H7 (cell line): ENCODE results near the gene ALKBH6. TPM values are rescaled to one million over a fixed set of nuclear protein-coding genes. Genes with fewer than 3 reads are reported as not detected.
"Not testable (repeated sequence)": the region's sequence is repeated elsewhere in the genome, so short reads cannot be mapped to it uniquely, and the experiment has no call there.

Experiments used
- DNase-seq: peaks from one replicate; pipeline ENCODE4 v3.0.0; 2012
- H3K27me3 ChIP-seq: 2 replicates; pipeline ENCODE4 v1.6.0; 2011; ENCODE audit warnings: mild to moderate bottlenecking, low read length; ENCODE audit not compliant: control insufficient read depth, insufficient read depth
- H3K36me3 ChIP-seq: replicated peaks from 2 replicates; pipeline ENCODE4 v1.5.1; 2011; ENCODE audit warnings: low read length; ENCODE audit not compliant: control insufficient read depth, insufficient read depth
- H3K4me3 ChIP-seq: 2 replicates; pipeline ENCODE4 v1.5.1; 2011; ENCODE audit warnings: low read depth, mild to moderate bottlenecking, control low read depth, low read length, moderate library complexity; ENCODE audit not compliant: insufficient read depth
- total RNA-seq: library from RNA; depleted of rRNA; stranded (reverse); fragments of >200 nt; shearing (Covaris generic); gene quantifications from 2 replicates; pipeline ENCODE4 v1.2.3, GENCODE V29; 2014

The ALKBH6 gene
- total RNA-seq, 1 experiment from 2014 or later: 21.9 TPM

- no peaks in the 10 kb centered on the region for H3K27me3 ChIP-seq
- no peak overlapping the region for H3K4me3 ChIP-seq
- no peak for DNase-seq
- no peaks in the 10 kb centered on the region; the same call in 1 of the 2 replicates for H3K36me3 ChIP-seq
These were observed 29.9 kb upstream of the ALKBH6 start for GRCh38 chr19:36043952-36044351.

- no peak overlapping the region for H3K4me3 ChIP-seq
- DNase-seq: peak; percentile 50
- no peaks in the 10 kb centered on the region for H3K27me3 ChIP-seq
- H3K36me3 ChIP-seq: no peaks in the 10 kb centered on the region; the same call in 1 of the 2 replicates
These were observed 27.8 kb upstream of the ALKBH6 start for GRCh38 chr19:36041831-36042230.

- H3K36me3 ChIP-seq, DNase-seq, H3K4me3 ChIP-seq, H3K27me3 ChIP-seq: not testable (repeated sequence)
These were observed 27.1 kb upstream of the ALKBH6 start for GRCh38 chr19:36041092-36041491.

GRCh38 chr19:36040495-36040894 is 26.5 kb upstream of the ALKBH6 start:
- H3K27me3 ChIP-seq: no peaks in the 10 kb centered on the region
- no peaks in the 10 kb centered on the region; the same call in 1 of the 2 replicates for H3K36me3 ChIP-seq
- no peak overlapping the region for H3K4me3 ChIP-seq
- peak; percentile 18 for DNase-seq

GRCh38 chr19:36032251-36033104 is 18.5 kb upstream of the ALKBH6 start, which contains the start of gene CLIP3:
Gene CLIP3 (minus strand): TSS chr19:36032873. CDS start chr19:36032357, 516 bp downstream.
- Histone ChIP-seq H3K27me3 (peaks cover 2% of the 10 kb centered on the region), H3K36me3 (no peaks in the 10 kb centered on the region), H3K4me3 (peak within 1 kb of the TSS; percentile 54)
- DNase-seq: peak; percentile 100

- peak; percentile 38 for DNase-seq
- Histone ChIP-seq H3K36me3 (no peaks in the 10 kb centered on the region; the same call in 1 of the 2 replicates), H3K4me3 (no peak overlapping the region), H3K27me3 (peaks cover 2% of the 10 kb centered on the region)
These were observed 17.3 kb upstream of the ALKBH6 start for GRCh38 chr19:36031308-36031707.

GRCh38 chr19:36030264-36031148 is 16.5 kb upstream of the ALKBH6 start:
- Histone ChIP-seq H3K4me3 (no peak overlapping the region), H3K27me3 (peaks cover 2% of the 10 kb centered on the region), H3K36me3 (no peaks in the 10 kb centered on the region; the same call in 1 of the 2 replicates)
- DNase-seq: peak; percentile 60

GRCh38 chr19:36028313-36029041 is 14.5 kb upstream of the ALKBH6 start:
- H3K4me3 ChIP-seq: no peak overlapping the region
- DNase-seq: peak; percentile 16
- H3K27me3 ChIP-seq: peaks cover 1% of the 10 kb centered on the region
- H3K36me3 ChIP-seq: no peaks in the 10 kb centered on the region; the same call in 1 of the 2 replicates

- Histone ChIP-seq H3K27me3 (no peaks in the 10 kb centered on the region), H3K36me3 (no peaks in the 10 kb centered on the region; the same call in 1 of the 2 replicates), H3K4me3 (no peak overlapping the region)
- no peak for DNase-seq
These were observed 13.7 kb upstream of the ALKBH6 start for GRCh38 chr19:36027696-36028095.

- Histone ChIP-seq H3K27me3 (no peaks in the 10 kb centered on the region), H3K36me3 (no peaks in the 10 kb centered on the region; the same call in 1 of the 2 replicates), H3K4me3 (no peak overlapping the region)
- peak; percentile 49 for DNase-seq
These were observed 12.3 kb upstream of the ALKBH6 start for GRCh38 chr19:36026091-36026876.

GRCh38 chr19:36025541-36025940 is 11.5 kb upstream of the ALKBH6 start:
- H3K27me3 ChIP-seq: no peaks in the 10 kb centered on the region
- no peak overlapping the region for H3K4me3 ChIP-seq
- no peak for DNase-seq
- no peaks in the 10 kb centered on the region; the same call in 1 of the 2 replicates for H3K36me3 ChIP-seq

- Histone ChIP-seq H3K4me3 (no peak overlapping the region), H3K27me3 (no peaks in the 10 kb centered on the region), H3K36me3 (peaks cover 1% of the 10 kb centered on the region; the same call in 1 of the 2 replicates)
These were observed 9.4 kb upstream of the ALKBH6 start for GRCh38 chr19:36023432-36023831.

GRCh38 chr19:36019061-36019670 is 5.2 kb upstream of the ALKBH6 start:
- no peak for DNase-seq
- no peaks in the 10 kb centered on the region for H3K27me3 ChIP-seq
- H3K4me3 ChIP-seq: no peak overlapping the region
- peaks cover 2% of the 10 kb centered on the region for H3K36me3 ChIP-seq

More at GRCh38 chr19:36023432-36023831, 9.4 kb upstream of the ALKBH6 start:
- DNase-seq: no peak
